Measurements from ENCODE around the gene IP6K2. TPM values are rescaled to one million over a fixed set of nuclear protein-coding genes. Genes with fewer than 3 reads are reported as not detected.

Gene IP6K2
- total and polyA plus RNA-seq, 2 of the 13 experiments (the other 11 are each of a cell fraction or from before 2014, with no cell fraction given) = 85.5 to 112 TPM

DNA sequence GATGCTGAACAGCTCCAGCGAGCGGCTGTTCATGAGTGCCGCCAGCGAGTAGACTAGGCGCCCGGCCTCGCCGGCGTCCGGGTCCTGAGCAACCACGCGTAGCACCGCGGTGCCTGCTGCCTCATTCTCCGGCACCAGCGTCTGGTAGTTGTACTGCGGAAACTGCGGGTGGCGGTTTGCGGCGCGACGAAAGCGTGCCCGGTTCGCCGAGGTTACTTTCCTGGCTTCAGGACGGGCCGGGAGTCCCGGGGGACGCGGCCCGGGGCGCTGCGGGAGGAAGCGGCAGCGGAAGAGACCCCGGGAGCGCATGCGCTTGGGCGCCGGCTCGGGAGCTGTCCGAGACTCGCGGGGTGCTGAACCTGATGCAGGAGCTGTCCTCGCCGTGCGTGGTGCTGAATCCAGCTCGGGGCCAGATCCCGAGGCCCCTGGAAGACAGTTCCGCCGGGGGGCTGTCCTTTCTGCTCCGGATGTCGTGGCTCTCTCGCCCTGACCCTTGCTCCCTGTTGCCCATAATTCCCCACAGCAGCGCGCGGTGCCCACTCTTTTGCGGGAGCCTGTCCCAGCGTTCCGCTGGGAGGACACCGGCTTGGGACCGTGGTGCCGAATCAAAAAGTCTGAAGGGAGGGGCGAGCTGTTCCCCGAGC lies 55.4 kb downstream of the IP6K2 start (continued):
- peak; percentile 99; the same call in 1 of the 2 replicates for TF ChIP-seq ZNF484 (CRISPR knock-in tag; IDR thresholded peaks at IDR 0.05; ENCODE audit: borderline replicate concordance, low read depth)
- peak; percentile 55 for TF ChIP-seq AGO2 (optimal IDR thresholded peaks at IDR 0.05; ENCODE audit: low read depth, low read length)
- TF ChIP-seq ZNF430 (CRISPR knock-in tag; IDR thresholded peaks at IDR 0.05) = peak; percentile 100
- TF ChIP-seq RFX5 (IDR thresholded peaks at IDR 0.05; ENCODE audit: low read depth, low read length) = 0 out of 2 replicates have a peak, but pooled peaks have one; percentile 10
- peak; percentile 100 for TF ChIP-seq ZNF264 (CRISPR knock-in tag; IDR thresholded peaks at IDR 0.05)
- no peak for TF ChIP-seq ZNF260 (CRISPR knock-in tag; IDR thresholded peaks at IDR 0.05; ENCODE audit: borderline replicate concordance, low read depth)
- TF ChIP-seq, protein P1, sequence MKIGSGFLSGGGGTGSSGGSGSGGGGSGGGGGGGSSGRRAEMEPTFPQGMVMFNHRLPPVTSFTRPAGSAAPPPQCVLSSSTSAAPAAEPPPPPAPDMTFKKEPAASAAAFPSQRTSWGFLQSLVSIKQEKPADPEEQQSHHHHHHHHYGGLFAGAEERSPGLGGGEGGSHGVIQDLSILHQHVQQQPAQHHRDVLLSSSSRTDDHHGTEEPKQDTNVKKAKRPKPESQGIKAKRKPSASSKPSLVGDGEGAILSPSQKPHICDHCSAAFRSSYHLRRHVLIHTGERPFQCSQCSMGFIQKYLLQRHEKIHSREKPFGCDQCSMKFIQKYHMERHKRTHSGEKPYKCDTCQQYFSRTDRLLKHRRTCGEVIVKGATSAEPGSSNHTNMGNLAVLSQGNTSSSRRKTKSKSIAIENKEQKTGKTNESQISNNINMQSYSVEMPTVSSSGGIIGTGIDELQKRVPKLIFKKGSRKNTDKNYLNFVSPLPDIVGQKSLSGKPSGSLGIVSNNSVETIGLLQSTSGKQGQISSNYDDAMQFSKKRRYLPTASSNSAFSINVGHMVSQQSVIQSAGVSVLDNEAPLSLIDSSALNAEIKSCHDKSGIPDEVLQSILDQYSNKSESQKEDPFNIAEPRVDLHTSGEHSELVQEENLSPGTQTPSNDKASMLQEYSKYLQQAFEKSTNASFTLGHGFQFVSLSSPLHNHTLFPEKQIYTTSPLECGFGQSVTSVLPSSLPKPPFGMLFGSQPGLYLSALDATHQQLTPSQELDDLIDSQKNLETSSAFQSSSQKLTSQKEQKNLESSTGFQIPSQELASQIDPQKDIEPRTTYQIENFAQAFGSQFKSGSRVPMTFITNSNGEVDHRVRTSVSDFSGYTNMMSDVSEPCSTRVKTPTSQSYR (CRISPR knock-in tag; IDR thresholded peaks at IDR 0.05; ENCODE audit: borderline replicate concordance) = peak; percentile 98
- TF ChIP-seq DNMT1 (CRISPR knock-in tag; IDR thresholded peaks at IDR 0.05) = peak; percentile 100
- TF ChIP-seq MED13 (CRISPR knock-in tag; IDR thresholded peaks at IDR 0.05) = peak; percentile 100
- TF ChIP-seq, protein P2, sequence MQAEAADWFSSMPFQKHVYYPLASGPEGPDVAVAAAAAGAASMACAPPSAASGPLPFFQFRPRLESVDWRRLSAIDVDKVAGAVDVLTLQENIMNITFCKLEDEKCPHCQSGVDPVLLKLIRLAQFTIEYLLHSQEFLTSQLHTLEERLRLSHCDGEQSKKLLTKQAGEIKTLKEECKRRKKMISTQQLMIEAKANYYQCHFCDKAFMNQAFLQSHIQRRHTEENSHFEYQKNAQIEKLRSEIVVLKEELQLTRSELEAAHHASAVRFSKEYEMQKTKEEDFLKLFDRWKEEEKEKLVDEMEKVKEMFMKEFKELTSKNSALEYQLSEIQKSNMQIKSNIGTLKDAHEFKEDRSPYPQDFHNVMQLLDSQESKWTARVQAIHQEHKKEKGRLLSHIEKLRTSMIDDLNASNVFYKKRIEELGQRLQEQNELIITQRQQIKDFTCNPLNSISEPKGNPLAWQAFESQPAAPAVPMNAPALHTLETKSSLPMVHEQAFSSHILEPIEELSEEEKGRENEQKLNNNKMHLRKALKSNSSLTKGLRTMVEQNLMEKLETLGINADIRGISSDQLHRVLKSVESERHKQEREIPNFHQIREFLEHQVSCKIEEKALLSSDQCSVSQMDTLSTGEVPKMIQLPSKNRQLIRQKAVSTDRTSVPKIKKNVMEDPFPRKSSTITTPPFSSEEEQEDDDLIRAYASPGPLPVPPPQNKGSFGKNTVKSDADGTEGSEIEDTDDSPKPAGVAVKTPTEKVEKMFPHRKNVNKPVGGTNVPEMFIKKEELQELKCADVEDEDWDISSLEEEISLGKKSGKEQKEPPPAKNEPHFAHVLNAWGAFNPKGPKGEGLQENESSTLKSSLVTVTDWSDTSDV (CRISPR knock-in tag; IDR thresholded peaks at IDR 0.05) = peak; percentile 100
- TF ChIP-seq, protein P3, sequence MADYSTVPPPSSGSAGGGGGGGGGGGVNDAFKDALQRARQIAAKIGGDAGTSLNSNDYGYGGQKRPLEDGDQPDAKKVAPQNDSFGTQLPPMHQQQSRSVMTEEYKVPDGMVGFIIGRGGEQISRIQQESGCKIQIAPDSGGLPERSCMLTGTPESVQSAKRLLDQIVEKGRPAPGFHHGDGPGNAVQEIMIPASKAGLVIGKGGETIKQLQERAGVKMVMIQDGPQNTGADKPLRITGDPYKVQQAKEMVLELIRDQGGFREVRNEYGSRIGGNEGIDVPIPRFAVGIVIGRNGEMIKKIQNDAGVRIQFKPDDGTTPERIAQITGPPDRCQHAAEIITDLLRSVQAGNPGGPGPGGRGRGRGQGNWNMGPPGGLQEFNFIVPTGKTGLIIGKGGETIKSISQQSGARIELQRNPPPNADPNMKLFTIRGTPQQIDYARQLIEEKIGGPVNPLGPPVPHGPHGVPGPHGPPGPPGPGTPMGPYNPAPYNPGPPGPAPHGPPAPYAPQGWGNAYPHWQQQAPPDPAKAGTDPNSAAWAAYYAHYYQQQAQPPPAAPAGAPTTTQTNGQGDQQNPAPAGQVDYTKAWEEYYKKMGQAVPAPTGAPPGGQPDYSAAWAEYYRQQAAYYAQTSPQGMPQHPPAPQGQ (CRISPR knock-in tag; IDR thresholded peaks at IDR 0.05; ENCODE audit: borderline replicate concordance) = peak; percentile 87; the same call in 1 of the 2 replicates
- TF ChIP-seq ZNF629 (CRISPR knock-in tag; conservative IDR thresholded peaks at IDR 0.05) = peak; percentile 87
- TF ChIP-seq, protein P4, sequence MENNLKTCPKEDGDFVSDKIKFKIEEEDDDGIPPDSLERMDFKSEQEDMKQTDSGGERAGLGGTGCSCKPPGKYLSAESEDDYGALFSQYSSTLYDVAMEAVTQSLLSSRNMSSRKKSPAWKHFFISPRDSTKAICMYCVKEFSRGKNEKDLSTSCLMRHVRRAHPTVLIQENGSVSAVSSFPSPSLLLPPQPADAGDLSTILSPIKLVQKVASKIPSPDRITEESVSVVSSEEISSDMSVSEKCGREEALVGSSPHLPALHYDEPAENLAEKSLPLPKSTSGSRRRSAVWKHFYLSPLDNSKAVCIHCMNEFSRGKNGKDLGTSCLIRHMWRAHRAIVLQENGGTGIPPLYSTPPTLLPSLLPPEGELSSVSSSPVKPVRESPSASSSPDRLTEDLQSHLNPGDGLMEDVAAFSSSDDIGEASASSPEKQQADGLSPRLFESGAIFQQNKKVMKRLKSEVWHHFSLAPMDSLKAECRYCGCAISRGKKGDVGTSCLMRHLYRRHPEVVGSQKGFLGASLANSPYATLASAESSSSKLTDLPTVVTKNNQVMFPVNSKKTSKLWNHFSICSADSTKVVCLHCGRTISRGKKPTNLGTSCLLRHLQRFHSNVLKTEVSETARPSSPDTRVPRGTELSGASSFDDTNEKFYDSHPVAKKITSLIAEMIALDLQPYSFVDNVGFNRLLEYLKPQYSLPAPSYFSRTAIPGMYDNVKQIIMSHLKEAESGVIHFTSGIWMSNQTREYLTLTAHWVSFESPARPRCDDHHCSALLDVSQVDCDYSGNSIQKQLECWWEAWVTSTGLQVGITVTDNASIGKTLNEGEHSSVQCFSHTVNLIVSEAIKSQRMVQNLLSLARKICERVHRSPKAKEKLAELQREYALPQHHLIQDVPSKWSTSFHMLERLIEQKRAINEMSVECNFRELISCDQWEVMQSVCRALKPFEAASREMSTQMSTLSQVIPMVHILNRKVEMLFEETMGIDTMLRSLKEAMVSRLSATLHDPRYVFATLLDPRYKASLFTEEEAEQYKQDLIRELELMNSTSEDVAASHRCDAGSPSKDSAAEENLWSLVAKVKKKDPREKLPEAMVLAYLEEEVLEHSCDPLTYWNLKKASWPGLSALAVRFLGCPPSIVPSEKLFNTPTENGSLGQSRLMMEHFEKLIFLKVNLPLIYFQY (CRISPR knock-in tag; IDR thresholded peaks at IDR 0.05; ENCODE audit: borderline replicate concordance) = peak; percentile 100
- peak; percentile 98 for TF ChIP-seq HMG20A (CRISPR knock-in tag; IDR thresholded peaks at IDR 0.05; ENCODE audit: borderline replicate concordance)
- TF ChIP-seq, protein P5, sequence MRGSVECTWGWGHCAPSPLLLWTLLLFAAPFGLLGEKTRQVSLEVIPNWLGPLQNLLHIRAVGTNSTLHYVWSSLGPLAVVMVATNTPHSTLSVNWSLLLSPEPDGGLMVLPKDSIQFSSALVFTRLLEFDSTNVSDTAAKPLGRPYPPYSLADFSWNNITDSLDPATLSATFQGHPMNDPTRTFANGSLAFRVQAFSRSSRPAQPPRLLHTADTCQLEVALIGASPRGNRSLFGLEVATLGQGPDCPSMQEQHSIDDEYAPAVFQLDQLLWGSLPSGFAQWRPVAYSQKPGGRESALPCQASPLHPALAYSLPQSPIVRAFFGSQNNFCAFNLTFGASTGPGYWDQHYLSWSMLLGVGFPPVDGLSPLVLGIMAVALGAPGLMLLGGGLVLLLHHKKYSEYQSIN (CRISPR knock-in tag; IDR thresholded peaks at IDR 0.05; ENCODE audit: borderline replicate concordance) = peak; percentile 100
- TF ChIP-seq ZNF615 (CRISPR knock-in tag; IDR thresholded peaks at IDR 0.05; ENCODE audit: borderline replicate concordance) = peak; percentile 100

Measured in HepG2 (cell line).